Measurements from ENCODE around the gene KMT2E.
"Not testable (repeated sequence)": the region's sequence is repeated elsewhere in the genome, so short reads cannot be mapped to it uniquely, and the experiment has no call there.

KMT2E gene

DNA sequence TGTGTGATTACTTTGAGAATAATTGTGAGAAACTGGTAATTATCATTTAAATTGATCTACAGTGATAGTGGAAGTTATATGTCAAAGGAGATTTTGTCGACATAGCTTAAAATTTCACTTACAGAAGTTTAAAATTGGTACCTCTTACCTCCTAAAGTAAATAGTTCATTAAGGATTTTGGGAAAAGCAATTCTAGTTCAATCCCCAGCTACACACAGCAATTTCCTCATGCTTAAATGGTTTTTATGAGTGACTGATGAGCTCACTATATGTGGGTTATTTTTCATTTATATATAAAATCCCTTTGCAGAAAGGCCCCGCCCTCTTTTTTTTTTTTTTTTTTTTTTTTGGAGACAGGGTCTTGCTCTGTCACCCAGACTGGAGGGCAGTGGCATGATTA is 12.7 kb downstream of the KMT2E start:
- H3K79me2 ChIP-seq (ENCODE audit: insufficient read depth, low read length), result peaks cover 99% of the 10 kb centered on the region
- no peak overlapping the region for H3K4me3 ChIP-seq (ENCODE audit: low read depth in 1 of 2, low read length in 2 of 2)
- H3K4me1 ChIP-seq (ENCODE audit: insufficient read depth, low read length), result peaks cover 29% of the 10 kb centered on the region
- peaks cover 6% of the 10 kb centered on the region; the same call in 1 of the 2 replicates for H3K36me3 ChIP-seq (ENCODE audit: insufficient read depth, low read length)
- H3K27ac ChIP-seq (ENCODE audit: low read length), result no peak overlapping the region
- DNase-seq (no peak), ATAC-seq (ENCODE audit: insufficient read depth, low read depth) (no peak)
- no peaks in the 10 kb centered on the region for H3K27me3 ChIP-seq (ENCODE audit: insufficient read depth, low read length, poor library complexity)
- no peak overlapping the region for H3K9ac ChIP-seq (ENCODE audit: low read depth, low read length)
- H3K4me2 ChIP-seq (ENCODE audit: insufficient read depth, low read length), result no peak overlapping the region
- H4K20me1 ChIP-seq (ENCODE audit: insufficient read depth, low read length), result peaks cover 90% of the 10 kb centered on the region
- TF ChIP-seq, protein P1, sequence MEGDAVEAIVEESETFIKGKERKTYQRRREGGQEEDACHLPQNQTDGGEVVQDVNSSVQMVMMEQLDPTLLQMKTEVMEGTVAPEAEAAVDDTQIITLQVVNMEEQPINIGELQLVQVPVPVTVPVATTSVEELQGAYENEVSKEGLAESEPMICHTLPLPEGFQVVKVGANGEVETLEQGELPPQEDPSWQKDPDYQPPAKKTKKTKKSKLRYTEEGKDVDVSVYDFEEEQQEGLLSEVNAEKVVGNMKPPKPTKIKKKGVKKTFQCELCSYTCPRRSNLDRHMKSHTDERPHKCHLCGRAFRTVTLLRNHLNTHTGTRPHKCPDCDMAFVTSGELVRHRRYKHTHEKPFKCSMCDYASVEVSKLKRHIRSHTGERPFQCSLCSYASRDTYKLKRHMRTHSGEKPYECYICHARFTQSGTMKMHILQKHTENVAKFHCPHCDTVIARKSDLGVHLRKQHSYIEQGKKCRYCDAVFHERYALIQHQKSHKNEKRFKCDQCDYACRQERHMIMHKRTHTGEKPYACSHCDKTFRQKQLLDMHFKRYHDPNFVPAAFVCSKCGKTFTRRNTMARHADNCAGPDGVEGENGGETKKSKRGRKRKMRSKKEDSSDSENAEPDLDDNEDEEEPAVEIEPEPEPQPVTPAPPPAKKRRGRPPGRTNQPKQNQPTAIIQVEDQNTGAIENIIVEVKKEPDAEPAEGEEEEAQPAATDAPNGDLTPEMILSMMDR (IDR thresholded peaks at IDR 0.05; ENCODE audit: borderline replicate concordance, extremely low read depth, low read length, poor library complexity, severe bottlenecking), result no peak
- no peak for TF ChIP-seq EZH2 (IDR thresholded peaks at IDR 0.05; ENCODE audit: borderline replicate concordance, low read depth, low read length, severe bottlenecking)
- no peaks in the 10 kb centered on the region for H3K9me3 ChIP-seq (ENCODE audit: insufficient read depth, low read length, severe bottlenecking)
- no peak overlapping the region for H2AFZ ChIP-seq (ENCODE audit: low read depth, low read length)

DNA sequence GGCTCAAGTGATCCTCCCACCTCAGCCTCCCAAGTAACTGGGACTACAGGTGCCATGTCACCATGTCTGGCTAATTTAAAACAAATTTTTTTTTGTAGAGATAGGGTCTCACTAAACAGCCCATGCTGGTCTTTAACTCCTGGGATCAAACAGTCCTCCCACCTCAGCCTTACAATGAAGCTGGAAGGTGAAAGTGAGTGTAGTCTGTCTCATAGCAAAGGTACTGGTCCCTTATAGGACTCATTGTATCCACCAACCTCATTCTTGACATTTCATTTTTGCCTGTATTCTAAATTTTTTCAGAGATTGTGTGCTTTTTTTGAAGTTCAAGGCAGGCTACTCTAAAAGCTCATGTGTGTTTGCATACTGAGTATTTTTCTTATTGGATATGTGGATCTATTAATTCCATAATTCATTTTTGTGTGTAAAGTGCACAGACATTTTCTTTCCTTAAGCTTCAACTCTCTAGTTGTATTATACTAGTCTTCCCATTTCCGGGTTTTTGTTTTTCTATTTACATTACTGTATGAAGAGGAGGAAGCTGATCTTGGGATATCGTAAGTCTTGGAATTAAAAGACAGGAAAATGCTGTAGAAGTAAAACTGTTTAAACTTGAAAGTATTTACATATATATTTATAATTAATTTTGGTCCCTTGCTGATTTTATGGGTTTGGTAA is 13.3 kb downstream of the KMT2E start:
- H3K4me2 ChIP-seq (ENCODE audit: insufficient read depth, low read length), result no peak overlapping the region

DNA sequence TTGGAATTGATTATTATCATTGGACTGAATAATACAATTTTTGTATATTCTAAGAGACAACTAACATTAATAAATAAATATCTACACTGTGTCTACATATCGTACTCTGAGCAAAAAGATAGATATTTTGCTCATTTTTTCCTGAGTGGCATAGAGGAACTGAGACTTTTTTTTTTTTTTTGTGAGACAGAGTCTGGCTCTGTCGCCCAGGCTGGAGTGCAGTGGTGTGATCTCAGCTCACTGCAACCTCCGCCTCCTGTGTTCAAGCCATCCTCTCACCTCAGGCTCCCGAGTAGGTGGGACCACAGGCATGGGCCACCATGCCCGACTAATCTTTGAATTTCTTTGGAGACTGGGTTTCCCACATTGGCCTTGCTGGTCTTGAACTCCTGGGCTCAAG is 14.0 kb downstream of the KMT2E start:
- H3K27ac ChIP-seq (ENCODE audit: low read length), result no peak overlapping the region
- H3K36me3 ChIP-seq (ENCODE audit: insufficient read depth, low read length), result peaks cover 8% of the 10 kb centered on the region
- peaks cover 99% of the 10 kb centered on the region for H3K79me2 ChIP-seq (ENCODE audit: insufficient read depth, low read length)
- H3K9me3 ChIP-seq (ENCODE audit: insufficient read depth, low read length, severe bottlenecking), result no peaks in the 10 kb centered on the region
- no peak for TF ChIP-seq EZH2 (IDR thresholded peaks at IDR 0.05; ENCODE audit: borderline replicate concordance, low read depth, low read length, severe bottlenecking)
- TF ChIP-seq, protein P1 (IDR thresholded peaks at IDR 0.05; ENCODE audit: borderline replicate concordance, extremely low read depth, low read length, poor library complexity, severe bottlenecking), result no peak
- H3K4me3 ChIP-seq (ENCODE audit: low read depth in 1 of 2, low read length in 2 of 2), result no peak overlapping the region
- H3K4me1 ChIP-seq (ENCODE audit: insufficient read depth, low read length), result peaks cover 19% of the 10 kb centered on the region
- ATAC-seq (ENCODE audit: insufficient read depth, low read depth) (no peak), DNase-seq (no peak)
- peaks cover 89% of the 10 kb centered on the region for H4K20me1 ChIP-seq (ENCODE audit: insufficient read depth, low read length)
- no peak overlapping the region for H2AFZ ChIP-seq (ENCODE audit: low read depth, low read length)
- H3K9ac ChIP-seq (ENCODE audit: low read depth, low read length), result no peak overlapping the region
- no peak overlapping the region for H3K4me2 ChIP-seq (ENCODE audit: insufficient read depth, low read length)
- no peaks in the 10 kb centered on the region for H3K27me3 ChIP-seq (ENCODE audit: insufficient read depth, low read length, poor library complexity)

More for the DNA sequence above, 13.3 kb downstream of the KMT2E start:
- Histone ChIP-seq H3K4me1 (ENCODE audit: insufficient read depth, low read length) (peaks cover 24% of the 10 kb centered on the region), H3K79me2 (ENCODE audit: insufficient read depth, low read length) (peaks cover 99% of the 10 kb centered on the region), H3K9ac (ENCODE audit: low read depth, low read length) (no peak overlapping the region), H3K36me3 (ENCODE audit: insufficient read depth, low read length) (peaks cover 6% of the 10 kb centered on the region; the same call in 1 of the 2 replicates), H3K27ac (ENCODE audit: low read length) (no peak overlapping the region), H3K9me3 (ENCODE audit: insufficient read depth, low read length, severe bottlenecking) (no peaks in the 10 kb centered on the region), H3K27me3 (ENCODE audit: insufficient read depth, low read length, poor library complexity) (no peaks in the 10 kb centered on the region), H4K20me1 (ENCODE audit: insufficient read depth, low read length) (peaks cover 89% of the 10 kb centered on the region), H2AFZ (ENCODE audit: low read depth, low read length) (no peak overlapping the region), H3K4me3 (ENCODE audit: low read depth in 1 of 2, low read length in 2 of 2) (no peak overlapping the region)
- ATAC-seq (ENCODE audit: insufficient read depth, low read depth), result no peak
- DNase-seq, result no peak
- TF ChIP-seq, protein P1 (IDR thresholded peaks at IDR 0.05; ENCODE audit: borderline replicate concordance, extremely low read depth, low read length, poor library complexity, severe bottlenecking), result no peak
- TF ChIP-seq EZH2 (IDR thresholded peaks at IDR 0.05; ENCODE audit: borderline replicate concordance, low read depth, low read length, severe bottlenecking), result no peak

GRCh38 chr7:105028941-105029340 is 14.9 kb downstream of the KMT2E start:
- H4K20me1 ChIP-seq (ENCODE audit: insufficient read depth, low read length), result peaks cover 91% of the 10 kb centered on the region
- H3K36me3 ChIP-seq (ENCODE audit: insufficient read depth, low read length), result not testable (repeated sequence)

More at GRCh38 chr7:105028941-105029340, 14.9 kb downstream of the KMT2E start:
- H3K27ac ChIP-seq (ENCODE audit: low read length); H3K4me2 ChIP-seq (ENCODE audit: insufficient read depth, low read length); H2AFZ ChIP-seq (ENCODE audit: low read depth, low read length); H3K4me3 ChIP-seq (ENCODE audit: low read depth in 1 of 2, low read length in 2 of 2); ATAC-seq (ENCODE audit: insufficient read depth, low read depth); H3K9ac ChIP-seq (ENCODE audit: low read depth, low read length); H3K27me3 ChIP-seq (ENCODE audit: insufficient read depth, low read length, poor library complexity); DNase-seq; H3K9me3 ChIP-seq (ENCODE audit: insufficient read depth, low read length, severe bottlenecking): not testable (repeated sequence)
- peaks cover 100% of the 10 kb centered on the region for H3K79me2 ChIP-seq (ENCODE audit: insufficient read depth, low read length)
- peaks cover 21% of the 10 kb centered on the region for H3K4me1 ChIP-seq (ENCODE audit: insufficient read depth, low read length)
